HepG2 (cell line): ENCODE results near the gene TOP1. TPM values are rescaled to one million over a fixed set of nuclear protein-coding genes. Genes with fewer than 3 reads are reported as not detected.
A peak's percentile ranks its signal among the peaks of the same experiment; 100 is the strongest.

Experiments
- ATAC-seq: fragments of 200-7000 bp; cut with Tn5 transposase; 3 replicates; pipeline ENCODE4 v1.9.1; 2020; ENCODE audit warnings: mild to moderate bottlenecking, moderate library complexity
- BruUV-seq: library from RNA; stranded (reverse); fragments of 400-500 nt; replicated peaks from 2 replicates; lab custom pipeline; 2021; lab: Mats Ljungman, UMichigan
- CTCF ChIA-PET: fragments of 300-600 bp; formaldehyde crosslinking; extraction: SDS; loops from one replicate; lab custom pipeline; 2021; ENCODE audit warnings: low total read pairs, inconsistent platforms, low intra/inter-chr PET ratio; lab: Yijun Ruan, JAX
- POLR2A ChIA-PET: fragments of 350-600 bp; sonication (Branson Sonifier 250); formaldehyde crosslinking; loops from one replicate; lab custom pipeline; 2020; ENCODE audit warnings: antibody characterized with exemption, inconsistent platforms; lab: Yijun Ruan, JAX
- DNase-seq: peaks from one replicate; pipeline ENCODE4 v3.0.0-alpha.2; 2015; ENCODE audit warnings: low spot score
- FAIRE-seq: peaks from 3 replicates; lab custom pipeline; 2011; peaks lifted over from hg19 to GRCh38; lab: Jason Lieb, UNC
- H2AFZ ChIP-seq: one replicate; pipeline ENCODE4 v1.6.1; 2011; ENCODE audit warnings: low read length, inconsistent platforms
- H3K27ac ChIP-seq: fragments of 300-600 bp; 3 replicates; pipeline ENCODE4 v1.8.0; 2011; ENCODE audit warnings: mixed run types, mild to moderate bottlenecking, mixed read lengths, low read length, inconsistent platforms; ENCODE audit not compliant: insufficient read depth; ENCODE audit errors: extremely low read length
- H3K27me3 ChIP-seq, 2 experiments: fragments of 200-600 bp in 1 of 2; 2 replicates in 1 of 2; 3 replicates in 1 of 2; pipeline versions ENCODE4 v1.6.0 to v1.8.0; 2011; ENCODE audit warnings: low read length in 2 of 2, mild to moderate bottlenecking in 2 of 2, moderate library complexity in 2 of 2, inconsistent platforms in 1 of 2; ENCODE audit not compliant: insufficient read depth in 2 of 2, control insufficient read depth in 1 of 2
- H3K36me3 ChIP-seq, 2 experiments: fragments of 200-600 bp in 1 of 2; replicated peaks in 1 of 2; 2 replicates in 1 of 2; 3 replicates in 1 of 2; pipeline versions ENCODE4 v1.5.1 to v1.8.0; 2011; ENCODE audit warnings: low read length in 2 of 2, inconsistent platforms in 1 of 2; ENCODE audit not compliant: insufficient read depth in 2 of 2, control insufficient read depth in 1 of 2
- H3K4me1 ChIP-seq: 2 replicates; pipeline ENCODE4 v1.5.1; 2012; ENCODE audit warnings: low read length, inconsistent platforms; ENCODE audit not compliant: insufficient read depth
- H3K4me2 ChIP-seq: 2 replicates; pipeline ENCODE4 v1.6.0; 2011; ENCODE audit warnings: low read depth, low read length, inconsistent platforms
- H3K4me3 ChIP-seq, 3 experiments: fragments of 200-600 bp in 1 of 3; sonication (generic), shearing (Covaris generic) in 1 of 3; replicated peaks in 1 of 3; 2 replicates each; pipeline ENCODE4 v1.5.1; 2011 to 2016; ENCODE audit warnings: low read length in 3 of 3, inconsistent platforms in 2 of 3, low read depth in 2 of 3, mild to moderate bottlenecking in 2 of 3, control low read depth in 1 of 3, mixed read lengths in 1 of 3; ENCODE audit not compliant: insufficient read depth in 1 of 3
- H3K79me2 ChIP-seq: one replicate; pipeline ENCODE4 v1.6.1; 2011; ENCODE audit warnings: low read length, inconsistent platforms; ENCODE audit not compliant: insufficient read depth
- H3K9ac ChIP-seq: 2 replicates; pipeline ENCODE4 v1.6.0; 2011; ENCODE audit warnings: mild to moderate bottlenecking, low read depth, low read length, inconsistent platforms; ENCODE audit not compliant: insufficient read depth
- H3K9me3 ChIP-seq: 2 replicates; pipeline ENCODE4 v1.5.1; 2012; ENCODE audit warnings: mild to moderate bottlenecking, low read length
- H4K20me1 ChIP-seq: 2 replicates; pipeline ENCODE4 v1.6.0; 2011; ENCODE audit warnings: inconsistent platforms, mild to moderate bottlenecking, low read length, moderate library complexity; ENCODE audit not compliant: insufficient read depth
- CBX2 ChIP-seq, 2 experiments: fragments of 200-600 bp in 1 of 2; sonication (generic); formaldehyde crosslinking in 1 of 2; IDR thresholded peaks; 2 replicates each; pipeline versions ENCODE4 v1.7.0 to v1.8.1; 2018 to 2022; ENCODE audit warnings: low read depth in 2 of 2, low read length in 1 of 2, mild to moderate bottlenecking in 1 of 2, missing genetic modification reagents in 1 of 2
- NFKB2 ChIP-seq: sonication (generic); formaldehyde crosslinking; IDR thresholded peaks from 2 replicates; pipeline ENCODE4 v1.4.0; 2020; ENCODE audit warnings: missing genetic modification reagents, borderline replicate concordance
- REXO4 ChIP-seq: sonication (generic); formaldehyde crosslinking; IDR thresholded peaks from 2 replicates; pipeline ENCODE4 v1.8.0; 2022; ENCODE audit warnings: missing genetic modification reagents, mild to moderate bottlenecking, borderline replicate concordance
- ZNF724P ChIP-seq: sonication (generic); formaldehyde crosslinking; IDR thresholded peaks from 2 replicates; pipeline ENCODE4 v1.8.0; 2022; ENCODE audit warnings: missing genetic modification reagents, borderline replicate concordance
- WGBS: methylation state at CpG from one replicate; pipeline ENCODE4 v1.1.6; 2017; ENCODE audit warnings: low lambda C conversion rate; 5-methylcytosine and 5-hydroxymethylcytosine counted together
- in situ Hi-C: cut with HindIII; loops from 2 replicates; pipeline ENCODE4 v1.10.0; 2017; ENCODE audit warnings: low pct_unique_long_range_greater_than_20kb; ENCODE audit not compliant: extremely low pct_ligation_motif_present
- intact Hi-C: fragments of 100-400 bp; cut with micrococcal nuclease; formaldehyde crosslinking; loops from one replicate; pipeline ENCODE4 v1.10.0; 2022; ENCODE audit not compliant: unreplicated experiment
- polyA plus RNA-seq, 8 experiments: library from polyadenylated mRNA; depleted of rRNA in 3 of 8; stranded (reverse) in 7 of 8; unstranded in 1 of 8; fragments of >200 nt; fragmentation: Illumina TruSeq in 4 of 8; extraction: Trizol in 4 of 8; gene quantifications; 2 replicates each; pipeline versions ENCODE4 v1.2.1 to v1.2.3, GENCODE V29; 2011 to 2016; ENCODE audit warnings: low read depth in 4 of 8, missing spikeins in 1 of 8, mixed read lengths in 1 of 8; ENCODE audit not compliant: insufficient read depth in 1 of 8
- total RNA-seq, 5 experiments: library from RNA; depleted of rRNA; stranded (reverse); fragments of >200 nt; fragmentation: Illumina TruSeq; extraction: Trizol; gene quantifications; 2 replicates each; pipeline ENCODE4 v1.2.3, GENCODE V29; 2016; ENCODE audit warnings: low read depth in 1 of 5

The TOP1 gene
- total and polyA plus RNA-seq, 2 of the 13 experiments (the other 11 are each of a cell fraction or from before 2014, with no cell fraction given) = 10.2 to 19.4 TPM

- H4K20me1 ChIP-seq = peaks cover 30% of the 10 kb centered on the region
- intact Hi-C loops (no loop called here), in situ Hi-C loops (no loop called here)
- H3K4me1 ChIP-seq = peaks cover 70% of the 10 kb centered on the region
- H3K4me3 ChIP-seq = no peak overlapping the region
- H2AFZ ChIP-seq = no peak overlapping the region
- FAIRE-seq = no peak
- no peak for ATAC-seq
- peaks cover 98% of the 10 kb centered on the region for H3K79me2 ChIP-seq
- no peaks in the 10 kb centered on the region for H3K27me3 ChIP-seq
- WGBS = 94% methylated on average over 2 of the region's 2 CpGs
- TF ChIP-seq NFKB2 (CRISPR knock-in tag) (no peak), ZNF724P (CRISPR knock-in tag) (0 out of 2 replicates have a peak, but pooled peaks have one; percentile 40)
- ChIA-PET CTCF (no interaction called here), POLR2A (no interaction called here)
- H3K36me3 ChIP-seq = peaks cover 9 to 21% of the 10 kb centered on the region in 2 experiments
- H3K27ac ChIP-seq = no peak overlapping the region
- no TSS peak for BruUV-seq
- DNase-seq = no peak
- H3K9ac ChIP-seq = no peak overlapping the region
- no peak overlapping the region for H3K4me2 ChIP-seq
- no peaks in the 10 kb centered on the region for H3K9me3 ChIP-seq
Measured at GRCh38 chr20:41143354-41143753, 114.7 kb downstream of the TOP1 start.

GRCh38 chr20:41145317-41145716 lies 116.7 kb downstream of the TOP1 start:
- H3K79me2 ChIP-seq = peaks cover 98% of the 10 kb centered on the region
- 97% methylated on average over 2 of the region's 2 CpGs for WGBS
- no peak overlapping the region for H3K4me3 ChIP-seq
- H2AFZ ChIP-seq = no peak overlapping the region
- H3K4me1 ChIP-seq = peaks cover 72% of the 10 kb centered on the region
- ATAC-seq (no peak), FAIRE-seq (no peak), DNase-seq (no peak)
- H3K9ac ChIP-seq = no peak overlapping the region
- no peak for TF ChIP-seq CBX2 (IDR thresholded peaks at IDR 0.05; ENCODE audit: low read depth, low read length)
- no peak for TF ChIP-seq CBX2 (CRISPR knock-in tag; IDR thresholded peaks at IDR 0.05; ENCODE audit: low read depth)
- no peak for TF ChIP-seq REXO4 (CRISPR knock-in tag)
- no peak overlapping the region for H3K4me2 ChIP-seq
- CTCF ChIA-PET = no interaction called here
- H3K9me3 ChIP-seq = no peaks in the 10 kb centered on the region
- BruUV-seq = no TSS peak
- peaks cover 9 to 21% of the 10 kb centered on the region in 2 experiments for H3K36me3 ChIP-seq
- no peaks in the 10 kb centered on the region for H3K27me3 ChIP-seq
- in situ Hi-C loops (no loop called here), intact Hi-C loops (no loop called here)
- no peak overlapping the region for H3K27ac ChIP-seq
- POLR2A ChIA-PET = interaction anchor here (3.9 kb wide), 1 partner anchor 9 kb away, joined by 13 read pairs; no protein-coding TSS in a partner anchor
- peaks cover 49% of the 10 kb centered on the region for H4K20me1 ChIP-seq
